Skeletal muscle satellite cell (primary cell): ENCODE data around the gene FUT7.

Experiments
- H3K27me3 ChIP-seq: 2 replicates; pipeline ENCODE4 v1.7.0; 2013; ENCODE audit warnings: low read length; ENCODE audit not compliant: control insufficient read depth, insufficient read depth
- H3K36me3 ChIP-seq: 2 replicates; pipeline ENCODE4 v1.7.0; 2013; ENCODE audit warnings: mild to moderate bottlenecking, control low read depth, low read length; ENCODE audit not compliant: insufficient read depth
- H3K4me1 ChIP-seq: 2 replicates; pipeline ENCODE4 v1.7.0; 2013; ENCODE audit warnings: low read length; ENCODE audit not compliant: control insufficient read depth, insufficient read depth
- H3K4me2 ChIP-seq: 2 replicates; pipeline ENCODE4 v1.7.0; 2013; ENCODE audit warnings: mild to moderate bottlenecking, low read length
- H3K4me3 ChIP-seq: 2 replicates; pipeline ENCODE4 v1.7.0; 2013; ENCODE audit warnings: low read length
- H3K9ac ChIP-seq: 2 replicates; pipeline ENCODE4 v1.7.0; 2013; ENCODE audit warnings: mild to moderate bottlenecking, low read depth, low read length, moderate library complexity
- H3K9me3 ChIP-seq: replicated peaks from 2 replicates; pipeline ENCODE4 v1.7.0; 2013; ENCODE audit warnings: mild to moderate bottlenecking, control low read depth, low read length

The FUT7 gene

DNA sequence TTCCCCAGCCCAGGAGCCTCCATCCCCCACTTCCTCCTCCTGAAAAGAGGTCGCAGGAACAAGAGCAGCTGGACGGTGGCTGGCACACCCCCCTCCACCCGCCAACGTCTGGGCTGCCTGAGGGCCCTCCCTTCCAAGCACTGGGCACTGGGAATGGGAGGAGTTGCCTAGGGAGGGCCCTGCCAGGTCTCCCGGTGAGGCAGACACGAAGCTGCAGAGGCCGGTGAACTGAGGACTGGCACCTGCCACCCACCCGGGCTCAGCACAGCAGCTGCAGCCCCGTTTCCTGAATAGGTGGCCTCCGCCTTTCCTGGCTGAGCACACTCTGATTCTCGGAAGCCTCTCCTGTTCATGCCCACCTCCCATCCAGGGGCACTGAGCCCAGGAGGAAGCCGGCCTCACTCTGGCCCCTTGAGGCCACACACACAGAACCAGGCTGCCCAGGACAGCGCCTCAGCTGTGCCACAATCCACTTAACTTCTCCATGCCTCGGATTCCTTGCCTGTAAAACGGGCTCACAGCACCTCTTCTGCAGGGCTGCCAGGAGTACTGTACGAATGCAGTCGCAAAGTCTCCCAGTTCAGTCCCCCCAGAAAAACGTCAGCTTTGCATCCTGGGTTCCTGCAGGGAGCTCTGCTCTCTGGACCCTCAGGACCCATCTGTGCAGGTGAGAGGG lies 12.8 kb upstream of the FUT7 start:
- Histone ChIP-seq H3K36me3 (peaks cover 3% of the 10 kb centered on the region), H3K4me3 (peak overlapping the region; percentile 86), H3K9ac (peak overlapping the region; percentile 69), H3K27me3 (peaks cover 20% of the 10 kb centered on the region), H3K9me3 (no peaks in the 10 kb centered on the region), H3K4me1 (peaks cover 22% of the 10 kb centered on the region), H3K4me2 (peak overlapping the region; percentile 95)

DNA sequence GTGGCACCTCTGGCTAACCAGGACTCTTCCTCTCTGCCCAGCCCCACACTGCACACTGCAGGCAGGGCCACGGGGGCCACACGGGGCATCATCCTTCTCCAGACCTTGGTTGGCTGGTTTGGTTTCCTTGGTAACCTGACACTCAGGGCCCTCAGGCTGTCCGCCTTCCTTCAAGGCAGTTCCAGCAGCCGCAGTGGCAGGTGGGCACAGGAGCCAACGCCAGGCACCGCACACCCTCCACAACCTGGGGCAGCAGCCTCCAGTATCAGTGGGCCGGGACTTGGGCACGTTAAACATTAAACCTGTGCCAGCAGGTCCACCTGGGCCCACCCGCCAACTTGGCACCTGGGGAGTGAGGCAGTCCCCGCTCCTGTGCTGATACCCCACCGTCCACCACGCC lies 12.1 kb upstream of the FUT7 start:
- Histone ChIP-seq H3K9me3 (no peaks in the 10 kb centered on the region), H3K4me1 (peaks cover 22% of the 10 kb centered on the region), H3K9ac (no peak overlapping the region), H3K4me2 (peak overlapping the region; percentile 95), H3K36me3 (peaks cover 8% of the 10 kb centered on the region), H3K27me3 (peaks cover 14% of the 10 kb centered on the region), H3K4me3 (peak overlapping the region; percentile 86)

DNA sequence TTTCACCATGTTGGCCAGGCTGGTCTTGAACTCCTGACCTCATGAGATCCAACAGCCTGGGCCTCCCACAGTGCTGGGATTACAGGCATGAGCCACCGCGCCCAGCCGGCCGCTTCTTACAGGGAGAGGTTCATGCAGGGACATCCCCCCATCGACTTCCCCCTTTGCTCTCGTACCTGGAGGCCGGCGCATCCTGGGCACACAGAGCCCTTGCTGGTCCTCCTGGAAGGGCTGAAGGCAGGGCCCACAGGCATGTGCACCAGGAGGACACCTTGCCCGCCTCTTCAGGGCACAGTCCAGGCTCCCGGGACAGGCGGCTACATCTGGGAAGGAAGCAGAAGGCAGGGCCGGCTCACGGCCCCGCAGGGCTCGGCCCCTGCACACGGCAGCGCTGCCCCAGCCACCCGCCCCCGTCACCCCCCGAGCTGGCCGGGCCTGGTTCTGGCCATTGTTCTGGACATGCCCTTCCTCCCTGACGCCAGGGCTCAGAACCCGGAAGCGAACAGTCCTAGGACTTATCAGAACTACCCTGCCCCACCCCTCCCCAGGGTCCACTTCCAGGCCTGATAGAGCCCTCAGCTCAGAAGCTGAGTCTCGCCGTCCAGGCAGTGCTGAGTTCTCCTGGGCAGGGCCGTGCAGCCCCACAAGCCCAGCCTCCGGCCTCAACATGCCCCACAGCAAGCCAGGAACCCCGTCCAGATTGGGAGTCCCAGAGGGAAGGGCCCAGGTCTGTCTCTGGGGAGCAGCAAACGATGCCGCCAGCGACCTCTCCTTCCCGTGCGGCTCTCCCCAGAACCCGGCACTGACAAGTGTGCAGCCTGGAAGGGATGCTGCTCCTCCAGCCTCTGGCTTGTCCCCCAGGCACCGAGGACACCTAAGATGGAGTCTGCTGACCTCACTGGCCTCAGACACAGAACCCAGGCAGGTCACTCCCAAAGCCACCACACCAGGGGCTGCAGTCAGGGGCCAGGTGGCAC lies 11.2 kb upstream of the FUT7 start:
- no peak overlapping the region for H3K9ac ChIP-seq
- H3K36me3 ChIP-seq = peaks cover 13% of the 10 kb centered on the region
- peaks cover 22% of the 10 kb centered on the region for H3K4me1 ChIP-seq
- no peaks in the 10 kb centered on the region for H3K9me3 ChIP-seq
- H3K4me2 ChIP-seq = no peak overlapping the region
- no peak overlapping the region for H3K4me3 ChIP-seq
- peaks cover 10% of the 10 kb centered on the region for H3K27me3 ChIP-seq

DNA sequence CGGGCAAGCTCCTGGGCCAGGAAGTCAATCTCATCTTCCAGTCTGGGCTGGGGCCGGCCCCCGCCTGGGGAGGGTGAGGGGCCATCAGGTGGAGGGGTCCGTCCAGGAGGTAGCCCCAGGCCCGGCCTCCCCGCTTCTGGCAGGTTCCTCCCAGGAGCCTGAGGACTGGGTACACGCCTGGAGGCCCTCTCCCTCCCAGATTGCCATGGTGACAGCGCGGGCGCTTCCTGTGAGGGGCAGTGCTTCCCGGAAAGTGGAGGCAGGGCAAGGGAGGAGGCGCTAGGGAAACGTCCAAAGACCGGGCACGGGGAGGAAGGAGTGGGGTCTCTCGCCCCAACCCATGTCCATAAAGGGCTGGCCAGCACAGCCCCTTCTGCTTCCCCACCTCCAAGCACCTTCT lies 9.2 kb upstream of the FUT7 start:
- Histone ChIP-seq H3K36me3 (peaks cover 13% of the 10 kb centered on the region), H3K4me1 (peaks cover 18% of the 10 kb centered on the region), H3K4me3 (no peak overlapping the region)

DNA sequence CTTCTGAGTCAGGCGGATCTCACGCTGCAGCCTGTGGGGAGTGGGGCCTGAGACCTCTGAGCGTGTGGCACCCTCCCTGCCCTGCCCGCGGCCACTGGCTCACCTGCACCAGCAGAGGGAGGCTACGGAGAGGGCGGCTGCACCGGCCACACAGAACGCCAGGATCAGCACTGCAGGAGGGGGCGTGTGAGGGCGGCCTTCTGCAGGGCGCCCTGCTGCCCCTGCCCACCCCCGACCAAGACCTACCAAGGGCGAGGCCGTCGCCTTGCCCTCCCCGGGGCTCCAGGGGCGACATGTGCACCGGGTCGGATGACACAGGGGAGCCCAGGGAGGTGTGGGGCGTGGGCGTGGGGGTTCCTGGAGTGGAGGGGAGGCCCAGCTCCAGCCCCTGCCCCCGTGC lies 8.7 kb upstream of the FUT7 start:
- H3K4me2 ChIP-seq = no peak overlapping the region
- H3K4me3 ChIP-seq = no peak overlapping the region
- H3K9me3 ChIP-seq = no peaks in the 10 kb centered on the region
- H3K36me3 ChIP-seq = peaks cover 13% of the 10 kb centered on the region
- H3K4me1 ChIP-seq = peaks cover 17% of the 10 kb centered on the region
- no peaks in the 10 kb centered on the region for H3K27me3 ChIP-seq
- no peak overlapping the region for H3K9ac ChIP-seq

More for the DNA sequence above, 9.2 kb upstream of the FUT7 start:
- no peaks in the 10 kb centered on the region for H3K9me3 ChIP-seq
- no peak overlapping the region for H3K9ac ChIP-seq
- no peaks in the 10 kb centered on the region for H3K27me3 ChIP-seq
- no peak overlapping the region for H3K4me2 ChIP-seq

DNA sequence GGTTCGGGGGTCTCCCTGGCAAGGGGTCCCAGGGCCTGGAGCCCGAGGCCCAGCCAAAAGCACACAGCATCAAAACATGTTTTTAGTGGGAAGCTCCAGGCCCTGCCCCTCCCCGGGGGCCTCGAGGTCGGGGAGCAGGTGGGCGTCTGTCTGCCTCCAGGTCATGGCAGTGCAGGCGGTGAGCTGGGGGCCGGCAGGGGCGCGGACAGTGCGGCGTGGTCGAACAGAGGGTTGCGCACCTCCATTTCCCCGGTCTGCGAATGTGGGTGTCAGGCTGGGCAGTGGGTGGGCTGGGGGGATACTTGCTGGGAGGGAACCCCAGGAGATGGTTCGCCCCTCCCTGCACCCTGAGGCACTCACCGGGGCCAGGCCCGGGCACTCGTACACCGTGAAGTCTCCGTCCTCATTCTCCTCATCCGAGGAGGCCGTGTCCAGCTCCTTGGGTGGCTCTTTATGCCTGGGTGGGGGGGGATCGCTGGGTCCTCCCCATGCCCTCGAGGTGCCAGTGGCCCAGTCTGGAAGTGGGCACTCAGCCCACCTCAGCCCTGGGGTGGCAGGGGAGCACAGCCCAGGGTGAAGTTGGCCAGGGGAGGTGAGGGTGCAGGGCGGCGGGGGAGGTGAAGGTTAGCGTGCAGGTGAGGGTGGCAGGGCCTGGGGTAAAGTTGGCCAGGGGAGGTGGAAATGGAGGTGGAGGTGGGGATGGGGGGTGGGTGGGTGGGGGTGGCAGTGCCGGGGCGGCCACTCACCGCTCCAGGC lies 7.9 kb upstream of the FUT7 start:
- Histone ChIP-seq H3K9me3 (no peaks in the 10 kb centered on the region), H3K4me3 (no peak overlapping the region), H3K36me3 (peaks cover 13% of the 10 kb centered on the region), H3K4me2 (no peak overlapping the region), H3K9ac (no peak overlapping the region), H3K4me1 (peaks cover 14% of the 10 kb centered on the region), H3K27me3 (no peaks in the 10 kb centered on the region)

DNA sequence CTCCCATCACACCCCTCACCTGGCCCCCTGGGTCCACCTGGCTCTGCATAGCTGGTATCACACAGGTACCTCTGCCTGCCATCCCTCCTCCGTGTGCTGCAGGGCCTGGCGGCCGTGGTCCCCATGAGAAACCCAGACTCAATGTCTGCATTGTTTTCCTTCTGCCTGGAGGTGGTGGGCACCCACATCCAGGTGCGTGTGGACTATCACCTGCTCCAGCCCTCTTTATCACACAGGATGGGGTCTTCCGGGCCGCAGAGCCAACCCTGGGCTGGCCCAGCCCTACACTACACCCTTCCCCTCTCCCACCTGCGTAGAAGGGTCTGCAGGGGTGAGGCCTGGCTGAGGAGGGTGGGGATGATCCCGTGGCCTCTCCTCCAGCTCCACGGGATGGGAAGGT lies 7.0 kb upstream of the FUT7 start:
- no peak overlapping the region for H3K4me2 ChIP-seq
- no peak overlapping the region for H3K9ac ChIP-seq
- peaks cover 11% of the 10 kb centered on the region for H3K4me1 ChIP-seq
- H3K27me3 ChIP-seq = no peaks in the 10 kb centered on the region
- peaks cover 13% of the 10 kb centered on the region for H3K36me3 ChIP-seq
- H3K9me3 ChIP-seq = no peaks in the 10 kb centered on the region
- no peak overlapping the region for H3K4me3 ChIP-seq

DNA sequence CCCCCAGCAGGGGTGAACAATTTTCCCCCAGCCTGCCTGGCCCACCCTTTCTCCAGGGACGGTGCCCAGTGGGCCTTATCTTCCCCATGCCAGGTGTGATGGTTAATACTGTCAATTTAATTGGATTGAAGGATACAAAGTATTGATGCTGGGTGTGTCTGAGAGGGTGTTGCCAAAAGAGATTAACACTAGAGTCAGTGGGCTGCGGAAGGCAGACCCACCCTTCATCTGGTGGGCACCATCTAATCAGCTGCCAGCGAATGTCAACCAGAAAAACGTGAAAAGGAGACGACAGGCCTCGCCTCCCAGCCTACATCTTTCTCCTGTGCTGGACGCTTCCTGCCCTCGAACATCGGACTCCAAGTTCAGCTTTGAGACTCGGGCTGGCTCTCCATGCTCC lies 5.6 kb upstream of the FUT7 start:
- Histone ChIP-seq H3K4me3 (no peak overlapping the region), H3K9me3 (no peaks in the 10 kb centered on the region), H3K4me1 (peaks cover 9% of the 10 kb centered on the region), H3K4me2 (no peak overlapping the region), H3K9ac (no peak overlapping the region), H3K36me3 (peaks cover 13% of the 10 kb centered on the region), H3K27me3 (peaks cover 3% of the 10 kb centered on the region)

DNA sequence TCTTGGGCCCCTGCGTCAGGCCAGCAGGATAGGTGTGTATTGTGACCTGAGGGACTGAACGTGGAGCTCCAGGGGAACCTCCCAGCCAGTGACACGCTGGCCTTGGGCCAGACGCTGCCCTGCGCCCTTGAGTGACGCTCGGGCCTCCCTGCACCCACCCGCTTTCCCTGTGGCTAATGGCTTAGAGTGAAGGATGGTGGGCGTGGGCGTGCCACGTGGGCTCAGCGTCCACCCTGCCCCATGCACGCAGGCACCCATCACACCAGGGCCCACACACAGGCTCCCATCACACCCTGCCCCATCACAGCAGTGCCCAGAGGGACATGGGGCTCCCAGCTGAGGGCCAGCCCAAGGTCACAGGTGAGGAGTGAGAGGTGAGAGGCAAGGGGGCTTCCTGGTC lies 5.1 kb upstream of the FUT7 start:
- Histone ChIP-seq H3K27me3 (peaks cover 3% of the 10 kb centered on the region), H3K4me1 (peaks cover 9% of the 10 kb centered on the region)

DNA sequence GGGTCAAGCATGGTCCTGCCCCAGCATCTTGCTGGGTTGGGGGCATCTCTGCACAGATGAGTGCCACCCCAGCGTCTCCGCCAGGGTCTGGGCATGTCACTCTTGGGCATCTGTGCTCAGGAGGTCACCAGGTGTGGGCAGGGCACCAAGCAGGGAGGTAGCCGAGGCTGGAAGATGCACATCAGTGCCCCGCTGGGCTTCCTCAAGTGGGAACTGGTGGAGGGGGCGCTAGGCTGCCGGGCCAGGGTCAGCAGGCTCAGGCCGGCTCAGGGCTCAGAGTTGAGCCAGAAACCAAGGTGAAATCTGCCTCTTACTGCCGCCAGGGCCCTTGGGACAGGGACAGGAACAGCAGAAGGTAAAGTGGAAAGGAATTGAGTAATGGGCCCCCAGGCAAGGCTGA lies 4.0 kb upstream of the FUT7 start:
- H3K36me3 ChIP-seq = peaks cover 13% of the 10 kb centered on the region
- H3K4me2 ChIP-seq = no peak overlapping the region
- no peak overlapping the region for H3K4me3 ChIP-seq
- peaks cover 10% of the 10 kb centered on the region for H3K4me1 ChIP-seq
- no peak overlapping the region for H3K9ac ChIP-seq
- peaks cover 6% of the 10 kb centered on the region for H3K27me3 ChIP-seq
- H3K9me3 ChIP-seq = no peaks in the 10 kb centered on the region

More for the DNA sequence above, 5.1 kb upstream of the FUT7 start:
- Histone ChIP-seq H3K9me3 (no peaks in the 10 kb centered on the region), H3K4me3 (no peak overlapping the region), H3K4me2 (no peak overlapping the region), H3K9ac (no peak overlapping the region), H3K36me3 (peaks cover 13% of the 10 kb centered on the region)

DNA sequence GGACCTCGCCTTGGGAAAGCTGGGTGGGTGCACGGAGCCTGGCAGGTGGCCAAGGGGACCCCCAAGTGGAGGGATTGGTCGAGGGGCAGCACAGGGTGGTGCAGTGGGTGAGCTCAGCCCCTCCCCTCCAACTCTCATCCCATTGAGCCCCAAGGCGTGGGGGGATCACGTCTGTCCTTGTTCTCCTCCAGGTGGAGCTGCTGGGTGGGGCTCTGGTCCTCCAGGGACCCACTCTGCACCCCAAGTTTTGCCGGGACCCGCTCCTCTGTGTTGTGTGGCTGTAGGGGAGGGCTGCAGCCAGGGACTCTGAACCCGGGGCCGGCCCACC lies 3.6 kb upstream of the FUT7 start:
- no peak overlapping the region for H3K4me2 ChIP-seq
- peaks cover 15% of the 10 kb centered on the region for H3K4me1 ChIP-seq
- no peak overlapping the region for H3K9ac ChIP-seq
- no peak overlapping the region for H3K4me3 ChIP-seq
- H3K36me3 ChIP-seq = peaks cover 13% of the 10 kb centered on the region
- peaks cover 9% of the 10 kb centered on the region for H3K27me3 ChIP-seq
- no peaks in the 10 kb centered on the region for H3K9me3 ChIP-seq
